HG03280 (cell line): Measurements from ENCODE around the gene IGF1.
"Not testable (repeated sequence)": the region's sequence is repeated elsewhere in the genome, so short reads cannot be mapped to it uniquely, and the experiment has no call there.

Source experiments
- ATAC-seq: cut with Tn5 transposase; IDR thresholded peaks from one replicate; pipeline ENCODE4 v1.9.1; 2021; ENCODE audit warnings: mild to moderate bottlenecking, moderate library complexity; ENCODE audit not compliant: unreplicated experiment

IGF1 gene

DNA sequence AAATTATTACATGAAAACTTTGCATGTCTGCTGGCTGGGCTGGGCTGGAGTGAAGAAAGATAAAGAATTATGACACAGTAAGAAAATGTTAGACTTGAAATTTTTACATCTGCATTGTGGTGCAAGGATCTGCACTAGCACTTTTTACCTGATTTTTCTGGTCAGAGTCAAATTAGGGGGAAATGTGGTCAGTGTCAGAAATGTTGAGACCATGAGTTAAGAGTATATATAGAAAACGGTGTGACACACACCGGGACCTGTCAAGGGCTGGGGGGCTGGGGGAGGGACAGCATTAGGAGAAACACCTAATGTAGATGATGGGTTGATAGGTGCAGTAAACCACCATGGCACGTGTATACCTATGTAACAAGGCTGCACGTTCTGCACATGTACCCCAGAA, 90.3 kb downstream of the IGF1 start:
- no peak for ATAC-seq

- no peak for ATAC-seq
Observed at GRCh38 chr12:102388469-102388868, 91.9 kb downstream of the IGF1 start.

DNA sequence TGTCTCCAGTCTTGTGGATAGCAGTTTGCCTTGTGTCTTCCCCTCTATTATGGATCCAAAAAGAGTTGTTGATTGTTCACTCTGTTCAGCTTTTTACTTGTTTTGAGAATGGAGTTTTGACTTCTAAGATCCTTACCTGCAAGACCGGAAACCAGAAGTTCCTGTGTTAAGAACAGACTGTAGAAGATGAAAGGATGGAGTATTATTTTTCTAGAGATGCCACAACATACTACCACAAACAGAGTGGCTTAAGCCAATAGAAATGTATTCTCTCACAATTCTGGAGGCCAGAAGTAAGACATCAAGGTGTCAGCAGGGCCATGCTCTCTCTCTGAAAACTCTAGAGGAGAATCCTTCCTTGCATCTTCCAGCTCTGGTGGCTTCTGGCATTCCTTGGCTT, 95.0 kb downstream of the IGF1 start:
- no peak for ATAC-seq

DNA sequence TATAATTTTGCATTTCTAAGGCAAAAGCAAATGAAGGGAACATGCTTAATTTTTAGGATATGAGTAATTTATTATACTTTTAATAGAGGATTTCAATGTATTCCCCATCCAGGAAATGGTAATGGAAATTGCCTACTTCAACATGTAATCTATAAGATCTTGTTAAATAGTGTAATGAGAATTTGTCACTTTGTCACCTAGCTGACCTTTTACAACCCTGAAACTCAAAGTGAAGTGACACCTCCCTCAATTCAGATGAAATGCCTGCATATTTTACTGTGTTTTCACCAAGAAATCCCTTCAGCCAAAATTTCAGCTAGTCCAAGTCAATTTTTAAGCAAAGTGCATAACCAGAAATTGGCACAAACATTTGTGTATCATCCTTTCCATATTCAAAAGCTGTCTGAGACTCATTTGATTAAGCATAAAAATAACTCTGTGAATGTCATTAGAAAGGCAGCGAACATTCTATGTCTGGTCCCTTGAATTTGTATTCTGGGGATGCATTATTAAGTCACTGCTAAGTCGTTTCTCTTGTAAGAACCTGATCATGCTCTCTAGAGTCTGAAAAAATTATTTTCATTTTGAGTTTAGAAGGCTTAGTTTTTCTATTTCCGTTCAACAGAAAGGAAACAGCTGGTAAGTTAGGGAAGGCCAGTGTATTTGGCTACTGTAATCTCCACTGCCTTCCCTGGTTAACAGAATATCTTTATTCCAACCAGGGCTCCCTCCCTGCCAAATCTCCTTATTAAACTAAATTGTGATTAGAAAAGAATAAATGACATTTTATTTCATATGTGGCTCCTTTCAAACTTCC, 100.8 kb downstream of the IGF1 start:
- no peak for ATAC-seq

- ATAC-seq = no peak
Observed at GRCh38 chr12:102376781-102377180, 103.6 kb downstream of the IGF1 start.

GRCh38 chr12:102376181-102376747, 104.1 kb downstream of the IGF1 start:
- ATAC-seq = no peak

- ATAC-seq = no peak
Observed at GRCh38 chr12:102374190-102374589, 106.2 kb downstream of the IGF1 start.

DNA sequence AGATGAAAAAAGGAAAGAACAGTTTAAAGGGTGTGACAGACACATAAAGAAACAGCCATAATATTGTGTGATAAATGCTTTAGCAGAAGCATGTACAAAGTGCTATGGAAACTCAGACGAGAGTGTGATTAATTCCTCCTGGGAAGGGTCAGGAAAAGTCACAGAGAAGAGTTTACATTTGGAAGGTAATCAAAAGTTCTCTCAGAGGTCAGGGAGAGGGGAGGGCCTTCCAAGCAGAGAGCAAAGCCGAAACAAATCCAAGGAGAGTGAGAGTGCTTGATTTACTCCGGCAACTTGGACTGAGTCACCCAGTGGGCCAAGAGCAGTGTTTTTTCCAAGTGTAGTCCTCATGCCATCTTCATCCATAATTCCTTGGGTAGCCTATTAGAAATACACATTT, 108.3 kb downstream of the IGF1 start:
- no peak for ATAC-seq

DNA sequence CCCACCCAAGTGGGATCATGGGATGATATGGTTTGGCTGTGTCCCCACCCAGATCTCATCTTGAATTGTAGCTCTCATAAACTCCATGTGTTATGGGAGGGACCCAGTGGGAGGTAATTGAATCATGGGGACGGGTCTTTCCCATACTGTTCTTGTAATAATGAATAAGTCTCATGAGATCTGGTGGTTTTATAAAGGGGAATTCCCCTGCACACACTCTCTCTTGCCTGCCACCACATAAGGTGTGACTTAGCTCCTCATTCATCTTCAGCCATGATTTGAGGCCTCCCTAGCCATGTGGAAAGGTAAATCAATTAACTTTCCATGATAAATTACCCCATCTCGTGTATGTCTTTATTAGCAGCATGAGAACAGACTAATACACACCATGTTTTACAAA, 109.2 kb downstream of the IGF1 start:
- no peak for ATAC-seq

DNA sequence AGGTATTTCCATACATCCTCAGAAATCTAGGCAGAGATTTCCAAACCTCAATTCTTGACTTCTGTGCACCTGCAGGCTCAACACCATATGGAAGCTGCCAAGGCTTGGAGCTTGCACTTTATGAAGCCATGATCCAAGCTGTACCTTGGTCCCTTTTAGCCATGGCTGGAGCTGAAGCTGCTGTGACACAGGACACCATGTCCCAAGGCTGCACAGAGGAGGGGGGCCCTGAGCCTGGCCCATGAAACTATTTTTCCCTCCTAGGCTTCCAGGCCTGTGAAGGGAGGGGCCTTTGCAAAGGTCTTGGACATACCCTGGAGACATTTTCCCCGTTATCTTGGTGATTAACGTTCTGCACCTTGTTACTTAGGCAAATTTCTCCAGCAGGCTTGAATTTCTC, 110.5 kb downstream of the IGF1 start:
- no peak for ATAC-seq

DNA sequence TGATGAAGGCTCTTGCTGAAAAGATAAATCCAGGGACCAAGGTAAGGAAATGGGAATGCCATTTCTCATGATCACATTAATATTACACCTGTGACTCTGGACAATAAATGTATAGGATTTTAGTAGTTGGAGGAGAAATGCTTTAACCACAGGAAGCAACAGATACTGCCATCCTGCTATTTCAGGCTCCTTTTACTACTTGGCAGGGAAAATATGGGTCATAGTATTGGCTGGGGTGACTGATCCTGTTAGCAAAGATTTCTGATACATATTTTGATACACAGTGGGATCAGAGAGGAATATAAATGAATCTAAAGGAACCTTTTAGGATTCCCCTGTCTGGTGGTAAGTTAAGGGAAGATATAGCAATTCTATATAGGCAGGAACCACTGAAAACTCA, 115.0 kb downstream of the IGF1 start:
- ATAC-seq = no peak

- no peak for ATAC-seq
Observed at GRCh38 chr12:102364709-102365108, 115.7 kb downstream of the IGF1 start.

GRCh38 chr12:102356690-102357089, 123.7 kb downstream of the IGF1 start:
- ATAC-seq = no peak

DNA sequence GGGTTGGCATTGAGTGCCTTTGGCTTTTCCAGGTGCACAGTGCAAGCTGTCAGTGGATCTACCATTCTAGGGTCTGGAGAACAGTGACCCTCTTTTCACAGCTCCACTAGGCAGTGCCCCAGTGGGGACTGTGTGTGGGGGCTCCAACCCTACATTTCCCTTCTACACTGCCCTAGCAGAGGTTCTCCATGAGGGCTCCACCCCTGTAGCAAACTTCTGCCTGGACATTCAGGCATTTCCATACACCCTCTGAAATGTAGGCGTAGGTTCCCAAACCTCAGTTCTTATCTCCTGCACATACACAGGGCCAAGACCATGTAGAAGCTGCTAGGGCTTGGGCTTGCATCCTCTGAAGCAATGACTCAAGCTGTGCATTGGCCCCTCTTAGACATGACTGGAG, 126.1 kb downstream of the IGF1 start:
- not testable (repeated sequence) for ATAC-seq

DNA sequence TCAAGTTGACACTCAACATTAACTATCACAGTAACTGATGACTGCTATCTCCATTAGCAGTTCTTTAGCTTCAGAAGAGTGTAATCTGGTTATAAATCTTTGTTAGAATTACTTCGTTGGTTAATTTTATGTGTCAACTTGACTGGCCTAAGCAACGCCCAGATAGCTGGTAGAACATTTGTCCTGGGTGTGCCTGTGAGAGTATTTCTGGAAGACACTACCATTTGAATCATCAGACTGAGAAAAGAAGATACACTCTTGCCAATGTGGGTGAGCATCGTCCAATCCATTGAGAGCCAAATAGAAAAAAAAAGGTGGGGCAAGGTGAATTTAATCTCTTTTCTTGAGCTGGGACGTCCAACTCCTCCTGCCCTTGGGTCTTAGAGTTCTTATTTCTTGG, 129.0 kb downstream of the IGF1 start:
- no peak for ATAC-seq

- ATAC-seq = no peak
Observed at GRCh38 chr12:102350070-102350469, 130.3 kb downstream of the IGF1 start.

- ATAC-seq = no peak
Observed at GRCh38 chr12:102349079-102349478, 131.3 kb downstream of the IGF1 start.

- no peak for ATAC-seq
Observed at GRCh38 chr12:102347811-102348210, 132.6 kb downstream of the IGF1 start.
